Neural progenitor cell (in vitro differentiated cells): ENCODE results near the gene RBFOX2. TPM values are rescaled to one million over a fixed set of nuclear protein-coding genes. Genes with fewer than 3 reads are reported as not detected.

Experiments
- DNase-seq: peaks from one replicate; pipeline ENCODE4 v3.0.0-alpha.2; 2016; ENCODE audit warnings: low spot score
- H2AFZ ChIP-seq: fragments of 200-600 bp; sonication (generic); replicated peaks from 2 replicates; pipeline ENCODE4 v1.6.1; 2016; ENCODE audit warnings: antibody characterized with exemption
- H3F3A ChIP-seq: fragments of 200-600 bp; sonication (generic); 2 replicates; pipeline ENCODE4 v1.6.1; 2016; ENCODE audit warnings: antibody characterized with exemption, low read depth
- H3K27ac ChIP-seq: fragments of 200-600 bp; sonication (generic); 2 replicates; pipeline ENCODE4 v1.5.1; 2016; ENCODE audit warnings: mild to moderate bottlenecking
- H3K27me3 ChIP-seq: fragments of 200-600 bp; sonication (generic); 2 replicates; pipeline ENCODE4 v1.6.1; 2016; ENCODE audit warnings: mild to moderate bottlenecking, moderate library complexity
- H3K36me3 ChIP-seq: fragments of 200-600 bp; sonication (generic); 2 replicates; pipeline ENCODE4 v1.5.1; 2016
- H3K4me1 ChIP-seq: fragments of 200-600 bp; sonication (generic); 2 replicates; pipeline ENCODE4 v1.6.1; 2016; ENCODE audit warnings: mixed run types
- H3K4me2 ChIP-seq: fragments of 200-600 bp; sonication (generic); 2 replicates; pipeline ENCODE4 v1.6.1; 2016
- H3K4me3 ChIP-seq: fragments of 200-600 bp; sonication (generic); 2 replicates; pipeline ENCODE4 v1.5.1; 2016
- H3K79me2 ChIP-seq: fragments of 200-600 bp; sonication (generic); 2 replicates; pipeline ENCODE4 v1.6.1; 2016; ENCODE audit warnings: low read depth
- H3K9ac ChIP-seq: fragments of 200-600 bp; sonication (generic); 2 replicates; pipeline ENCODE4 v1.6.1; 2016
- H3K9me3 ChIP-seq: fragments of 200-600 bp; sonication (generic); 2 replicates; pipeline ENCODE4 v1.5.1; 2016; ENCODE audit warnings: low read depth
- H4K20me1 ChIP-seq: fragments of 200-600 bp; sonication (generic); 2 replicates; pipeline ENCODE4 v1.6.1; 2016; ENCODE audit warnings: low read depth
- H3K27ac Mint-ChIP-seq: 3 replicates; pipeline ENCODE4 v1.8.0; 2021; ENCODE audit warnings: mixed read lengths
- H3K27me3 Mint-ChIP-seq: 2 replicates; pipeline ENCODE4 v1.8.0; 2022; ENCODE audit warnings: low read depth, mild to moderate bottlenecking, inconsistent platforms, moderate library complexity, mixed read lengths; ENCODE audit not compliant: insufficient read depth
- H3K36me3 Mint-ChIP-seq: 3 replicates; pipeline ENCODE4 v1.8.0; 2021; ENCODE audit warnings: mixed read lengths
- H3K4me1 Mint-ChIP-seq: 3 replicates; pipeline ENCODE4 v1.8.0; 2021; ENCODE audit warnings: mixed read lengths
- H3K4me3 Mint-ChIP-seq: 3 replicates; pipeline ENCODE4 v1.8.0; 2021; ENCODE audit warnings: mild to moderate bottlenecking, moderate library complexity, mixed read lengths
- H3K9me3 Mint-ChIP-seq: 3 replicates; pipeline ENCODE4 v1.8.0; 2020; ENCODE audit warnings: mixed read lengths
- EZH2 ChIP-seq: fragments of 200-600 bp; sonication (generic); IDR thresholded peaks from 2 replicates; pipeline ENCODE4 v1.6.1; 2017; ENCODE audit warnings: antibody characterized with exemption, mild to moderate bottlenecking, moderate library complexity
- EZH2phosphoT487 ChIP-seq: fragments of 200-600 bp; sonication (generic); IDR thresholded peaks from 2 replicates; pipeline ENCODE4 v1.6.1; 2017; ENCODE audit warnings: antibody characterized with exemption
- total RNA-seq: library from RNA; depleted of rRNA; stranded (reverse); fragments of >200 nt; gene quantifications from 2 replicates; pipeline ENCODE4 v1.2.3, GENCODE V29; 2015; ENCODE audit warnings: low replicate concordance
- TF ChIP-seq, protein P1 (sequence below): fragments of 200-600 bp; sonication (generic); IDR thresholded peaks from 2 replicates; pipeline ENCODE4 v1.5.1; 2017; ENCODE audit warnings: antibody characterized with exemption, mild to moderate bottlenecking

Gene RBFOX2
- total RNA-seq, 1 donor from 2014 or later, result 163 TPM

GRCh38 chr22:35758394-35758793 lies 270.2 kb downstream of the RBFOX2 start:
- H3K36me3 ChIP-seq, result peaks cover 8% of the 10 kb centered on the region
- TF ChIP-seq EZH2phosphoT487 (no peak), EZH2 (no peak)
- TF ChIP-seq, protein P1, sequence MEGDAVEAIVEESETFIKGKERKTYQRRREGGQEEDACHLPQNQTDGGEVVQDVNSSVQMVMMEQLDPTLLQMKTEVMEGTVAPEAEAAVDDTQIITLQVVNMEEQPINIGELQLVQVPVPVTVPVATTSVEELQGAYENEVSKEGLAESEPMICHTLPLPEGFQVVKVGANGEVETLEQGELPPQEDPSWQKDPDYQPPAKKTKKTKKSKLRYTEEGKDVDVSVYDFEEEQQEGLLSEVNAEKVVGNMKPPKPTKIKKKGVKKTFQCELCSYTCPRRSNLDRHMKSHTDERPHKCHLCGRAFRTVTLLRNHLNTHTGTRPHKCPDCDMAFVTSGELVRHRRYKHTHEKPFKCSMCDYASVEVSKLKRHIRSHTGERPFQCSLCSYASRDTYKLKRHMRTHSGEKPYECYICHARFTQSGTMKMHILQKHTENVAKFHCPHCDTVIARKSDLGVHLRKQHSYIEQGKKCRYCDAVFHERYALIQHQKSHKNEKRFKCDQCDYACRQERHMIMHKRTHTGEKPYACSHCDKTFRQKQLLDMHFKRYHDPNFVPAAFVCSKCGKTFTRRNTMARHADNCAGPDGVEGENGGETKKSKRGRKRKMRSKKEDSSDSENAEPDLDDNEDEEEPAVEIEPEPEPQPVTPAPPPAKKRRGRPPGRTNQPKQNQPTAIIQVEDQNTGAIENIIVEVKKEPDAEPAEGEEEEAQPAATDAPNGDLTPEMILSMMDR, result no peak
- peaks cover 14% of the 10 kb centered on the region for H3K4me1 ChIP-seq
- no peaks in the 10 kb centered on the region for H3K79me2 ChIP-seq
- H3K4me3 Mint-ChIP-seq, result no peak overlapping the region
- H3K4me3 ChIP-seq, result no peak overlapping the region
- H3K4me2 ChIP-seq, result no peak overlapping the region
- peaks cover 9% of the 10 kb centered on the region for H4K20me1 ChIP-seq
- H3K27me3 Mint-ChIP-seq, result no peaks in the 10 kb centered on the region
- no peak overlapping the region for H3K27ac ChIP-seq
- peaks cover 35% of the 10 kb centered on the region for H3K36me3 Mint-ChIP-seq
- H3K27ac Mint-ChIP-seq, result no peak overlapping the region
- H3K9me3 ChIP-seq, result no peaks in the 10 kb centered on the region
- H3K4me1 Mint-ChIP-seq, result peaks cover 1% of the 10 kb centered on the region
- no peaks in the 10 kb centered on the region for H3K9me3 Mint-ChIP-seq
- no peak for DNase-seq
- H3K9ac ChIP-seq, result no peak overlapping the region
- no peaks in the 10 kb centered on the region for H3K27me3 ChIP-seq
- H3F3A ChIP-seq, result peaks cover 12% of the 10 kb centered on the region
- no peak overlapping the region for H2AFZ ChIP-seq

DNA sequence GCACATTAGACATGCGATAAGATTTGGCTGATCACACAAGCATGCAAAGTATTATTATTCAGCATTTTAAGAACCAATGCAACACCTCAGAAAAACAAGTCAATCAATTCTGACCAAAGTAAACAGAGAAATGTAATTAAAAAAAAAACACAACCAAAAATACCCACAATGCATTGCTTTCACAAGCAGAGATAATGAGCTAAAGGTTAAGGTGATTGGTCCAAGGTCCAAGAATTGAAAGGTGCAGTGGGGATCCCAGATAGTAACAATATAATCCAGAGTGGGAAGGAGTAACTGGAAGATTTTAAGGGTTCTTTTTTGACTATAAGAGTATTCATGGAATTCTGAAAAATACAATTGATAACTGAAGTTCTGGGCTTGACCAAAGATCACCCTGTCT lies 271.9 kb downstream of the RBFOX2 start:
- H3K9me3 Mint-ChIP-seq, result no peaks in the 10 kb centered on the region

GRCh38 chr22:35754761-35755160 lies 273.9 kb downstream of the RBFOX2 start:
- Histone ChIP-seq H3K9me3 (no peaks in the 10 kb centered on the region), H4K20me1 (peaks cover 29% of the 10 kb centered on the region), H3K27ac (no peak overlapping the region), H2AFZ (no peak overlapping the region), H3K4me1 (peaks cover 51% of the 10 kb centered on the region), H3K79me2 (no peaks in the 10 kb centered on the region), H3K36me3 (peaks cover 8% of the 10 kb centered on the region), H3K4me3 (no peak overlapping the region), H3K4me2 (no peak overlapping the region), H3K9ac (no peak overlapping the region), H3F3A (peaks cover 29% of the 10 kb centered on the region), H3K27me3 (no peaks in the 10 kb centered on the region)
- no peaks in the 10 kb centered on the region for H3K27me3 Mint-ChIP-seq
- H3K36me3 Mint-ChIP-seq, result peaks cover 25% of the 10 kb centered on the region
- no peak for DNase-seq
- H3K27ac Mint-ChIP-seq, result no peak overlapping the region
- H3K4me3 Mint-ChIP-seq, result no peak overlapping the region
- H3K4me1 Mint-ChIP-seq, result peaks cover 20% of the 10 kb centered on the region
- no peaks in the 10 kb centered on the region for H3K9me3 Mint-ChIP-seq
- TF ChIP-seq, protein P1, result no peak
- no peak for TF ChIP-seq EZH2

More for the DNA sequence above, 271.9 kb downstream of the RBFOX2 start:
- no peak overlapping the region for H3K4me3 ChIP-seq
- Mint-ChIP-seq H3K27ac (no peak overlapping the region), H3K4me3 (no peak overlapping the region), H3K36me3 (peaks cover 35% of the 10 kb centered on the region), H3K4me1 (peaks cover 18% of the 10 kb centered on the region), H3K27me3 (no peaks in the 10 kb centered on the region)
- no peak for DNase-seq
- no peak overlapping the region for H3K4me2 ChIP-seq
- no peaks in the 10 kb centered on the region for H3K27me3 ChIP-seq
- no peak overlapping the region for H2AFZ ChIP-seq
- H3K9me3 ChIP-seq, result no peaks in the 10 kb centered on the region
- no peak overlapping the region for H3K27ac ChIP-seq
- no peaks in the 10 kb centered on the region for H3K79me2 ChIP-seq
- H3K9ac ChIP-seq, result no peak overlapping the region
- no peak for TF ChIP-seq EZH2phosphoT487
- TF ChIP-seq EZH2, result no peak
- TF ChIP-seq, protein P1, result no peak
- H3K4me1 ChIP-seq, result peaks cover 31% of the 10 kb centered on the region
- H3F3A ChIP-seq, result peaks cover 29% of the 10 kb centered on the region
- H3K36me3 ChIP-seq, result peaks cover 8% of the 10 kb centered on the region
- peaks cover 25% of the 10 kb centered on the region for H4K20me1 ChIP-seq
